Thyroid gland (tissue), 4 donors: ENCODE data around the gene WLS. TPM values are rescaled to one million over a fixed set of nuclear protein-coding genes. Genes with fewer than 3 reads are reported as not detected.

Experiments used
- DNase-seq, 2 donors: peaks; one replicate each; pipeline ENCODE4 v3.0.0-alpha.2; 2019
- H3K27ac ChIP-seq, 3 donors: fragments of 200-600 bp; sonication (generic); 1 replicate in 2 of 3; 2 replicates in 1 of 3; pipeline ENCODE4 v1.5.1; 2016 to 2019; ENCODE audit warnings: mild to moderate bottlenecking in 1 of 3, moderate library complexity in 1 of 3
- H3K27me3 ChIP-seq: fragments of 200-600 bp; sonication (generic); one replicate; pipeline ENCODE4 v1.5.1; 2019
- H3K36me3 ChIP-seq, 2 donors: fragments of 200-600 bp; sonication (generic); one replicate each; pipeline ENCODE4 v1.5.1; 2016 to 2019
- H3K4me1 ChIP-seq, 2 donors: fragments of 200-600 bp; sonication (generic); one replicate each; pipeline ENCODE4 v1.5.1; 2017 to 2019
- H3K4me3 ChIP-seq, 3 donors: fragments of 200-600 bp; sonication (generic); replicated peaks in 1 of 3; 1 replicate in 2 of 3; 2 replicates in 1 of 3; pipeline ENCODE4 v1.5.1; 2016; ENCODE audit warnings: mild to moderate bottlenecking in 1 of 3
- H3K9me3 ChIP-seq: fragments of 200-600 bp; sonication (generic); one replicate; pipeline ENCODE4 v1.5.1; 2017
- POLR2A ChIP-seq, 2 donors: fragments of 450-650 bp; IDR thresholded peaks; one replicate each; pipeline ENCODE4 v1.6.1; 2017; ENCODE audit warnings: antibody characterized with exemption in 2 of 2, mild to moderate bottlenecking in 2 of 2, moderate library complexity in 1 of 2
- WGBS, 2 donors: methylation state at CpG; one replicate each; pipeline ENCODE4 v1.1.5; 2017; 5-methylcytosine and 5-hydroxymethylcytosine counted together
- intact Hi-C: fragments of 100-400 bp; cut with DNase I; formaldehyde crosslinking; loops from one replicate; pipeline ENCODE4 v1.15.1; 2023
- total RNA-seq, 4 donors: library from RNA; depleted of rRNA; stranded (reverse); fragments of >200 nt; gene quantifications; one replicate each; pipeline ENCODE4 v1.2.3, GENCODE V29; 2016
- TF ChIP-seq, protein P1 (sequence below), 6 experiments: fragments of 200-600 bp in 3 of 6; fragments of 450-650 bp in 3 of 6; sonication (generic) in 3 of 6; IDR thresholded peaks; one replicate each; pipeline ENCODE4 v1.5.1; 2016 to 2019; ENCODE audit warnings: antibody characterized with exemption in 6 of 6, mild to moderate bottlenecking in 2 of 6, inconsistent platforms in 1 of 6, moderate library complexity in 1 of 6

WLS gene
- total RNA-seq, 4 donors from 2014 or later, result 20.0 to 52.7 (median 46.7) TPM

DNA sequence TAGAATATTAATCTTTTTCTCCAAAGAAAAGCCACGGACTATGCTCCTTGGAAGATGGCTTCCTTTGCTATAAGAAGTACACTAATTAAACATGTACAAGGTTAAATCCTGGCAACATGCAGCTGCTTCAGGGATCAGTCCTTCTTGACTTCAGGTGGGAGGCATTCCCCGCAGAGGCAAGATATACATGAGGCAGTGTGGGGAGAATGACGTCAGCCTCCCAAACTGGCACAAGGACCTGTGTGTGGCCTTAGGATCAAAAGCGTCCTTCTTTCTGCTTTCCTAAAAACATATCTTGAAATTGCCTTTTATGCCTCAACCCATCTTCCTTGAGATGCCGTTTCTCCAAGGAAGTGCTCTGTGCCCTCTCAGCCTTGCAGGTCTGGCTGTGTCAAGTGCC is 90.3 kb downstream of the WLS start:
- 74 to 83% methylated on average over 5 of the region's 5 CpGs for WGBS, 2 donors
- Histone ChIP-seq H3K27me3 (no peaks in the 10 kb centered on the region), H3K36me3 (no peaks in the 10 kb centered on the region), H3K27ac (no peak overlapping the region), H3K4me1 (peaks cover 14 to 21% of the 10 kb centered on the region in 2 donors), H3K4me3 (no peak overlapping the region), H3K9me3 (no peaks in the 10 kb centered on the region)
- TF ChIP-seq POLR2A (IDR thresholded peaks at IDR 0.05), result no peak
- TF ChIP-seq, protein P1, sequence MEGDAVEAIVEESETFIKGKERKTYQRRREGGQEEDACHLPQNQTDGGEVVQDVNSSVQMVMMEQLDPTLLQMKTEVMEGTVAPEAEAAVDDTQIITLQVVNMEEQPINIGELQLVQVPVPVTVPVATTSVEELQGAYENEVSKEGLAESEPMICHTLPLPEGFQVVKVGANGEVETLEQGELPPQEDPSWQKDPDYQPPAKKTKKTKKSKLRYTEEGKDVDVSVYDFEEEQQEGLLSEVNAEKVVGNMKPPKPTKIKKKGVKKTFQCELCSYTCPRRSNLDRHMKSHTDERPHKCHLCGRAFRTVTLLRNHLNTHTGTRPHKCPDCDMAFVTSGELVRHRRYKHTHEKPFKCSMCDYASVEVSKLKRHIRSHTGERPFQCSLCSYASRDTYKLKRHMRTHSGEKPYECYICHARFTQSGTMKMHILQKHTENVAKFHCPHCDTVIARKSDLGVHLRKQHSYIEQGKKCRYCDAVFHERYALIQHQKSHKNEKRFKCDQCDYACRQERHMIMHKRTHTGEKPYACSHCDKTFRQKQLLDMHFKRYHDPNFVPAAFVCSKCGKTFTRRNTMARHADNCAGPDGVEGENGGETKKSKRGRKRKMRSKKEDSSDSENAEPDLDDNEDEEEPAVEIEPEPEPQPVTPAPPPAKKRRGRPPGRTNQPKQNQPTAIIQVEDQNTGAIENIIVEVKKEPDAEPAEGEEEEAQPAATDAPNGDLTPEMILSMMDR (IDR thresholded peaks at IDR 0.05), result no peak
- intact Hi-C loops, result no loop called here
- DNase-seq, result no peak

DNA sequence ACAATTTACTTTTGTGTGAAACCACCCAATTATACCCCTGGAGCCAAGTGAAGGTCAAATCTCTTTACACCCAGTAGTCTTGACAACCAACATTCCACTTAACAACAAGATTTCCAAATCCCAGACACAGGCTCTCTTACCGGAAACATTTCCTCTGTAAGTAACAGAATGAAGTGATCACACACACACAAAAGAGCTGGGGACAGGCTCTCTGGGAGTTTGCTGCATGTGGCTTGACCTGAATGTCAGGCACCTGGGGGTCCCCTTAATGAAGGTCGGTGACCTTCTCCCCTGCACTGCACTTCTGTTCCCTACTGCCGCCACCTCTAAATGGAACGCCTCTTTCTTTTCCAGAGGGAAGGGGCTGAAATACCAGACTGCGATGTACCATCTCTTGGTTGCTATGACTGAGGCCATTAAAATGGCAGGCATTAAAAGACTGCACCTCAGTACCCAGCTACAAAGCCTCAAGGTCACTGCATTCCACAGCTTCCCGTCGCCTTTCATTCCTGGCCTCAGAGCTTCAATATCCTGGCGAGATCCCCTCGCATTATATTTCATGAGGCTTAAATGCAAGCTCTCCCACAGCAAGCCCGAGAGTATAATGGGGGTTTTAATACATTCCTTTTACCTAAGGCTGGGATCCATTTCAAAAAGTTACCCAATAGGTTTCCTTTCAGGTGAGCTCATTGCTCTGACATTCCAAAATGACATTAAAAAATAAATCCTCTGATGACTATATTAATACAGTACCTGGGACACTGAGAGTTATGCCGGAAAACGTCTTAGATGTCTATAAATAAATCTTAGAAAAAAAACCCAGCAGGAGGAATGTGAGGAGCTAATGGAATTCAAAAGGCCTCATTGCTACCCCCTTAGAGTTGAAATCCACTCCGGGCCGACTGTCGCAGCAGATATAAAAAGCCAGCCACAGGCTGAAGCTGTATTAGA is 91.0 kb downstream of the WLS start:
- intact Hi-C loops, result no loop called here
- peaks cover 14 to 21% of the 10 kb centered on the region in 2 donors for H3K4me1 ChIP-seq

DNA sequence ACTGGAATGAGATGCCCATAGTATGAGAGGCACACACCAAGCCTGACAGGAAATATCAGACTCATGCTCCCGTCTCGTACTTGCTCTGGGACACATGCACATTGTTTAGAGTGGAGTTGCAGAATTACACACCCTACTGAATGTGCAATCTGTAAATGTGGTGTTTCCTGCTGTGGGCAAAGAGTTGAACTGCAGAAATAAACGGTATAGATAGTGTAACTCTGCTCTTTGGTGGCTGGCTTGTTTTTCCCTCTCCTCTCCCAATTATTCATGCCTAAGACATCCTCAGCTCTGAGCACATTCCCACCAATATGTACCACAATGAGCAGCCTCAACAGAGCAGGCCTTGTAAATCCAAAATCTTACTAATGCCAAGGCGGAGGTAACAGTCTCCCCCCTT is 91.8 kb downstream of the WLS start:
- H3K27ac ChIP-seq, result peak overlapping the region in 2 of 3 donors; percentile 43 to 66
- TF ChIP-seq, protein P1 (IDR thresholded peaks at IDR 0.05), result no peak
- no peak for TF ChIP-seq POLR2A (IDR thresholded peaks at IDR 0.05)
- WGBS, 2 donors, result 68 to 80% methylated on average over 4 of the region's 4 CpGs
- no peak overlapping the region for H3K4me3 ChIP-seq
- H3K4me1 ChIP-seq, result peaks cover 10 to 15% of the 10 kb centered on the region in 2 donors
- H3K27me3 ChIP-seq, result no peaks in the 10 kb centered on the region
- no peaks in the 10 kb centered on the region for H3K9me3 ChIP-seq
- DNase-seq, result no peak
- intact Hi-C loops, result no loop called here
- no peaks in the 10 kb centered on the region for H3K36me3 ChIP-seq

More for the DNA sequence above, 91.0 kb downstream of the WLS start:
- H3K4me3 ChIP-seq, result no peak overlapping the region
- TF ChIP-seq POLR2A (IDR thresholded peaks at IDR 0.05), result no peak
- TF ChIP-seq, protein P1 (IDR thresholded peaks at IDR 0.05), result no peak
- H3K9me3 ChIP-seq, result no peaks in the 10 kb centered on the region
- no peaks in the 10 kb centered on the region for H3K36me3 ChIP-seq
- H3K27me3 ChIP-seq, result no peaks in the 10 kb centered on the region
- 77 to 80% methylated on average over 15 of the region's 15 CpGs for WGBS, 2 donors
- H3K27ac ChIP-seq, result peak overlapping the region; percentile 17 to 66 (median 43)
- DNase-seq, result no peak

DNA sequence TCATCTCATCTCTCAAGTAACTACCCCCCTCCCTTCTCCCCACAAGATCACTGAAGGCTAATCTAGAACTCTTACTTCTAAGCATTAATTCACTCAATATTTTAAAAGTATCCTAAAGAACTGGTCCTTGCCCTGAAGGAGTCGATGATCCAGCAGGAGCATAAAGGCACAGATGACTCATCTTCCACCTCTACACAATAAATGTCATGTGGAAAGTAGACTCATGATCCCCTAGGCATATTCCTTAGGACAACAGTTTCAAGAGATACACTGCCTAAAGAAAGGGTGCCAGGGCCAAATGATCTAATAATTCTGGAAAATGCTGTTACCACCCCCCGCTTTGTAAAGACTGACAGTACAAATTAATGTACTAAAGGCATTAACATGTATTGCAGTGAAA is 96.1 kb downstream of the WLS start:
- Histone ChIP-seq H3K27me3 (no peaks in the 10 kb centered on the region), H3K27ac (no peak overlapping the region), H3K36me3 (peaks cover 0 to 3% of the 10 kb centered on the region in 2 donors), H3K9me3 (no peaks in the 10 kb centered on the region), H3K4me1 (peaks cover 3 to 6% of the 10 kb centered on the region in 2 donors), H3K4me3 (no peak overlapping the region)
- no peak for DNase-seq
- WGBS, 2 donors, result 94 to 100% methylated on average over 2 of the region's 2 CpGs
- intact Hi-C loops, result no loop called here
- TF ChIP-seq, protein P1 (IDR thresholded peaks at IDR 0.05), result no peak
- TF ChIP-seq POLR2A (IDR thresholded peaks at IDR 0.05), result no peak
